H54 (cell line): Measurements from ENCODE around the gene PDE11A.

ENCODE experiments used
- DNase-seq: peaks from one replicate; pipeline ENCODE4 v3.0.0; 2011; ENCODE audit warnings: low spot score, mixed read lengths; ENCODE audit not compliant: insufficient read length
- FAIRE-seq: peaks from 3 replicates; lab custom pipeline; 2011; peaks lifted over from hg19 to GRCh38; lab: Jason Lieb, UNC
- POLR2A ChIP-seq: IDR thresholded peaks from 2 replicates; pipeline ENCODE4 v1.6.1; 2011; ENCODE audit warnings: low read depth, mild to moderate bottlenecking, low read length

PDE11A gene

DNA sequence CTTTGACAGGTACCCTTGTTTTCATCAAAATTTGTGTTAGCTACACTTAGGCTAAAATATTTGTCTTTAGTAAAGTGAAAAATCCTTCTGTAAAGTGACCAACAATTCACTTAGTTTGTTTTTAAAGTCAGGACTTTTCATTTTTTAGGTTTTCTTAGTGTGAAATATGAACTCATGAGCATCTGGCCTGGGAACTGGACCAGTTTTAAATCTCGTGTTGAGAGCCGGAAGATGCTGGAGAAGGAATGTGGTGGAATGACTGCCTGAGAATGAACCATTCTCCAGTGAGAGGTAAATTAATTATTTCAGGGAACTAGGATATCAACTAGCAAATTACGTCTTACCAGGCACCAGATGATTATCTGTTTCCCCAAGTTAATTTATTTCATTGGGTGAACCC, 374.3 kb downstream of the PDE11A start:
- TF ChIP-seq POLR2A, result no peak
- DNase-seq (no peak), FAIRE-seq (no peak)

DNA sequence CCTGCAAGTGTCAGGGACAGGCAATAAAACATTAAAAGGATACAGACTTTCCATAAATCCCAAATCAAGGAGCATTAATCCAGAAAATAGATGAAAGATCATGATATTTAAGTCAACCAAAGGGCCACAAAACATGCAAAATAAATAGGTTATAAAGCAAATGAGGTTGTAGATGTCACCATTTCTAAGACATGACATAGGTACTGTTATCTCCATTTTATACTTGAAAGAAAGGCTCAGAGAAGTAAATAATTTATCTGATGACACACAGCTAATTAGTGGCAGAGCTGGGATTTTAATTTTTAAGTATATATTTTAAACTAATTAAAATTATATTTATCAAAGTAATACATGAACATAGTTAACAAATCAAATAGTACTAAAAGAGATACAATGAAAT, 378.2 kb downstream of the PDE11A start:
- FAIRE-seq (no peak), DNase-seq (no peak)
- no peak for TF ChIP-seq POLR2A

DNA sequence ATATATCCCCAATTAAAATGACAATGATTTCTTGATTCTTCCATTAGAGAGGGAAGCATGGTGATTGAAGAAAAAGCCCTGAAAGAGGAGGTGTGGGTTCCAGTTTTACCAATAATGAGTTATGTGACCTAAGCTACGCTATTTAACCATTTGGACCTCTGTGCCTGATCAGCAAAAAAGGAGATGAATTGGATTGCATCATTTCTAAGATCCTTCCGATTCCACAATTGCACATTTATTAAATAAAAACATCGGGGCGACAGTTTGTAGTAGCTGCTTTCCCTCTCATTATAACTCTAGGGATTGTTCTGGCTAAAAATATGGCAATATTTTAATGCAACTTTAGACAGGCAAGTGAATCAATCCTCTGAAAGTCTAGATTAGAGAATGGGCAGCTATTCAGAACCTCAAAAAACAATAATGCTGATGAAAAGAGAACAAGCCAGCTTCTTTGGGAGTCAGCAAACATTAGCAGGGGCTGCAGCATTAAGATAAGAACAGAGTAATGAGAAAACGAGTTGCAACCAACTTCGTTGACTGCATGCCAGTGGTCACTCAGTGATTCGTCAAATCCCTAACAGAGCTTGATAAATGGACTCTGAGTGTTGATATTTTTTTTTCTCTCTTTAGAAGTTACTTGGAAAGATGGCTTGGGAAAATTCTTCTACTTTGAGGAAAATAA, 378.8 kb downstream of the PDE11A start:
- TF ChIP-seq POLR2A, result no peak
- FAIRE-seq (no peak), DNase-seq (no peak)

DNA sequence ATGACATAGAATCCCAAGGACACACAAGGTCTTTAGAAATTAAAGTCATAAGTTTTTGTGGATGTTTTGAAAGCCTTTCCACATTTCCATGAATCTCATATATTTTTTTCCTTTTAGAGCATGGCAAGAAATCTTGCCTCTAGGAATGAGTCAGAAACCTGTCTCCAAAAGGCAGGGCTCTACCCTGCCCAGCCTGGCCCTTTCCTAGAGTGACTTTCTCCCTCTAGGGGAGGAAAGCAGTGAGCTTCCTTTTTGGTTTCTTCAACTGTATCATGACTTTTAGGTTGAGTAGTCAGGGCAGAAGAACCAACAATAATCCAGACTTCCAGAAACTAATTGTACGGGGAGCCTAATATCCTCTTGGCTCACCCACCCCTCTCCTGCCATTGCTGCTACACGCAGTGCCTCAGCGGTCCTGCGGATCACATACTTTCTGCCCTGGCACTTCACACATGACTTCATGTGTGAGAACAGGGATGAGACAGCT, 379.8 kb downstream of the PDE11A start:
- TF ChIP-seq POLR2A, result no peak
- no peak for FAIRE-seq
- DNase-seq, result no peak

DNA sequence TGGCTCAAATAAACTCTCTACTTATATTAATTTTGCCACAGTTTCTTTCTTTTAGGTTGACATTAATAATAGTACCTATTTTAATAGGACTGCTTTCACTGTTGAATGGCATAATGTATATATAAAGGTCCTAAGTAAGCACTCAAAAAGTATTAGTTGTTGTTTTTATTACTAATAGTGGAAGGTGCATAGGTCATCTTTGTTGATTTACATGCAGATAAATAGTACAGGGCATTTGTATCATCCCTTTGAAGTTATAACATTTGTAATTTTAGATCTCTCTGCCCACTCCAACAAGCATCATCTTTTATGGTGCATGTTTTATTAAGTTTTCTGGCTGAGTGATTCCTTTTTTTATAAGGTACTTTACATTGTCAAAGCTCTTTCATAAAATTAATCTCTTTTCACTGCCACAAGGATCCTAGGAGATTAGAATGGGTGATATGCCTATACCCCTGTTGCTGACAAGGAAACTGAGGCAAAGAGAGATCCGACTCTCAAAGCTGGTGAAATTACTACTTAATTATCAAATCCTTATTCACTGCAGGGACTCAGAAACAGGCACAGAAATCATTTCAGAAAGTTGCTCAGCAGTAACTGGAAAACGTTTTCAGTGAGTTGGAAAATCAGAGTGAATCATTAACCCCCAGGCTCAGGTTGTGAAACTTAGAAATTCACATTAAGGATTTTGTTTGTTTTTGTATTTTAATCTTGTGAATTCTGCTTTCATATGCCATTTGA, 380.4 kb downstream of the PDE11A start:
- TF ChIP-seq POLR2A, result no peak
- no peak for DNase-seq
- no peak for FAIRE-seq

DNA sequence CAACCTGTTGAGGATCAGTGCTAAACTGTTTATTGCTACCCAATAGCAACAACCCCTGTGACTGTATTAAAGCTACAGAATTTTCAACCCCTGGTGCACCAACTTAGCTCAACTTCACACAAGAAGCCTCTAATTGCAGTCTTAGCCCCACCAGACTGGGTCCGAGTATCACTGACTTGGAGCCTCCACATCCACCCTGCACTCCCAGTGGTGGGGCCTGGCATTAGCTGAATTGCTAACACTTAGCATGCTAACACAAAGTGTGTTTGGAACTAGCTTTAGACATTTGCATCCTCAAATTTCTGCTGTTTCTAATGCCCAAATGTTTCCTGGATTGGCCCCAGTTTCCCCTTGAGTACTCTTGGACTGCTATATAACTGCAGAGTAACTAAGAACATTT, 381.4 kb downstream of the PDE11A start:
- DNase-seq (no peak), FAIRE-seq (no peak)

DNA sequence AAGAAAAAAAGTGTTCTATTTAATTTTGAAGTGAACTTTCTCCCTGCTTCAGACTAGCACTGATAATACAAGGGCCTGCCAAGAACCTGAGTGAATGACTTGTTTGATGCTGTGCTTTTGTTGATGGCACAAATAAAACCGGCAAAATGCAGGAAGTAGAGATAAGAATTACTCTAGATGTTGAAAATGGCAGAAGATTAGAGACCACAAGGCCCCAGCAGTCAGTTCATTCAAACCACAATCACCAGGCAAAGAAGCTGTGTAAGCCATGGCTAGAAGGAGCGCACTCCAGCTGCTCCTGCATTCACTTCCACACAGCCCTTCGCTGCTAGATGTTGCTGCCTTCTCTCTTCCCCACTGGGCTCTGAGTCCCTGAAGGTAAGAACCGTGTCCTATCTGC, 383.0 kb downstream of the PDE11A start:
- FAIRE-seq, result no peak
- DNase-seq, result no peak
- TF ChIP-seq POLR2A, result no peak

More for the DNA sequence above, 381.4 kb downstream of the PDE11A start:
- no peak for TF ChIP-seq POLR2A

DNA sequence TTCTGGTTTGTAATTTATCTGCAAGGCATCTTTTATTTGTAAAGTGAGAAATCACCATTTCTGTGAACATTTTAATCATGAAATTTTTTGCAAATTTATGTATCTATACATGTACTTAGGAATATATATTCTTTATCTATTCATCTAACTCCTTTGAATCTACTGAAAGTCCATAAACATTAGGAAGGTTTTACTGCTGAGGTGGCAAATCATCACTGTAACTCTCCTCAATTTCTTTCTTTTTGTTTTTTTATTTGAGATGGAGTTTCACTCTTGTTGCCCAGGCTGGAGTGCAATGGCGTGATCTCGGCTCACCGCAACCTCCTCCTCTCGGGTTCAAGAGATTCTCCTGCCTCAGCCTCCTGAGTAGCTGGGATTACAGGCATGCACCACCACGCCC, 383.7 kb downstream of the PDE11A start:
- no peak for TF ChIP-seq POLR2A
- DNase-seq, result no peak
- no peak for FAIRE-seq

DNA sequence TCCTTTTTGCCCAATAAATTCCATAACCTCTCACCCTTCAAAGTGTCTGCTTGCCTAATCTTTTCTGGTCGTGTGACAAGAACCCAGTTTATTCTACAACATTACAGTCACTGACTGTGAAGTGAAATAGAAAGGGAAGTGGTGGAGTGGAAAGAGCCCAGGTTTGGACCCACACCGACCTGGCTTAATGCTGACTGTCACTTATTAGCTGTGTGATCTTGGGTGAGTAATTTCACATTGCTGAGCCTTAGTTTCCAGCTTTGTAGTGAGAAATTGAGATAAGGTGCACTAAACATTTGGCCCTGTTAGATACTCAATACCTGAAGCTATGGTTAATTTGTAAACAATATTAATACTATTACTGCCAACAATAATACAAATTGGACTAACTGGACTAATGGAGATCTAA, 388.9 kb downstream of the PDE11A start:
- FAIRE-seq (no peak), DNase-seq (no peak)
- TF ChIP-seq POLR2A, result no peak

DNA sequence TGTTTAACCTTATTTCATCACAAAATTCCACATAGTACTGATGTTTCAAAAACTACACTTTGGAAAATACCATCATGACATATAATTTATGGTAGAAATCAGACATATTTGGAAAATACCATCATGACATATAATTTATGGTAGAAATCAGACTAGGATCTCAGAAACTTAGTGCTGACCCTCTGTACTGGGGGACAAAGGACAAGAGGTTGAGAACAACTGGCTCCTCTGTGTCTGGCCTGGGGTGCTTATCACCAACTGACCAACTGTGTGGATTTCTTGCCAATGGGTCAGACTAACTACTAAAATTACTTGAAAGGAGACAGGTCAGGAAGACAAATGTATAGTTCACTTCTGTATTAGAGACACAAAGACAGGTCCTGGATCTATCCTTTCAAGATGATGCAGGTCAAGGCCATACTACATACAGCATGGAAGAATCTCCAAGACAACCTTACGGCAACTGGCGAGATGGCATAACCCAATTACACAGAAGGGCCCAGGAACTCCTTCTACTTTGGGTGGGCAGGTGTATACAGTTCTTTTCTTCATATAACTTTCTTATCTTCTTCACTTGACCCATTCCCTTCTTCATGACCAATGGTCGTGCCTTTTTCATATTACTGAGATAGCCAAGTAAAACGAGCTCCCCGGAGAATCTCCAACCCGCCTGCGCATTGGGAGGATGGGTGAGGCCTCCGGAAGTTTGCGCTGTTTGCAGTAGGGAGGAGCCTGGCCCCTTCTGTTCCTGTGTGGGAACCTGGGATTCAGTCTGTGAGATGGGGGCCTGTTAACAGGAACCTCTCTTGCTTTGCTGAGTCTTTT, 389.5 kb downstream of the PDE11A start:
- no peak for FAIRE-seq
- no peak for TF ChIP-seq POLR2A
- DNase-seq, result no peak

DNA sequence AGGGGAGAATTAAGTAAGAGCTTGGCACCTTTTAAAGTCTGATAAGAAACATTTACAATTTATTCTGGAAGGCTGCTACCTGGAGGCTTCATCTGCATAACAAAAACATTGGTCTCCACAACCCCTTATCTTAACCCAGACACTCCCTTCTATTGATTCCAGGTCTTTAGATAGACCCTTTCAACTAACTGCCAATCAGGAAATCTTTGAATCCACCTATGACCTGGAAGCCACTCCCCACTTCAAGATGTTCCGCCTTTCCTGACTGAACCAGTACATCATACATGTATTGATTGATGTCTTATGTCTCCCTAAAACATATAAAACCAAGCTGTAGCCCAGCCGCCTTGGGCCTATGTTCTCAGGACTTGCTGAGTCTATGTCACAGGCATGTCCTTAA, 390.6 kb downstream of the PDE11A start:
- DNase-seq, result no peak
- FAIRE-seq, result no peak
- no peak for TF ChIP-seq POLR2A

DNA sequence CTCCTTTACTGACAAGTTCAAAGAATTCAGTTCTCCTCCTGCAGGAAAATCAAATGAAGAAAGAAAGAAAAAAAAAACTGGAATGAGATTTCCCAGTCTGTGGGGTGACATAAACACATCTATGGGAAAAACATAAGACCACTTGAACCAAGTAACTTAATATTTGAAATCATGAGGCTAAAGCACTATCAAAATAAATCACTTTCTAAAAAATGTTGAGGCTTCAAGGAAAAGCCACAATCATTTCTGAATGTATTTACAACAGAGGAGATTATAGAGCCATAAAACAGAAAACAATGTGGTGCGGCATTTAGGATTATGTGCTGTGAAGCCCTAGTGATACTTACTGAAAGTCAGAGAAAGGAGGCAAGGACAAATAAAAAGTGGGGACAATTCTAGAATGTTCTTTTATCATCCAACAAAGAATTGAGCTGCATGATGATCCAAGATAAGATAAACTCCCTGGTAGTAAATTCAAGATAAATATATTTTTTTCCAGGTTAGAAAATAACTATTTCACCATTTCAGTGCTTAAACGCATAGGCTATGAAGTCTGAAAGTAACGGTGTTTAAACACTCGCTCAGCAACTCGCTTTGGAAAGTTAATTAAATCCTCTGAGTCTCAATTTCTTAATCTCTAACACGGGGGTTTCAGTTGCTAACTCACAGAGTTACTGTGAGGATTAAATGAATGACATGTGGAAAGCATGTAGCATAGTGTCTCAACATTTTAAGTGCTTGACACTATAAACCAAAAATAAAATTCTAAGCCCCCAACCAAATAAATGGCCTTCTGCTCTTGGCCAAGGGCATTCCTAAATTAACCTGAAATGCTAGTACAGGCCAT, 391.5 kb downstream of the PDE11A start:
- TF ChIP-seq POLR2A, result no peak
- DNase-seq, result no peak
- FAIRE-seq, result no peak
